GM18909 (cell line): Measurements from ENCODE around the gene PPIL6.
A peak's percentile ranks its signal among the peaks of the same experiment; 100 is the strongest.
"Not testable (repeated sequence)": the region's sequence is repeated elsewhere in the genome, so short reads cannot be mapped to it uniquely, and the experiment has no call there.

Experiments used
- ATAC-seq: cut with Tn5 transposase; IDR thresholded peaks from one replicate; pipeline ENCODE4 v1.9.1; 2021; ENCODE audit warnings: mild to moderate bottlenecking; ENCODE audit not compliant: unreplicated experiment, poor library complexity

Gene PPIL6

GRCh38 chr6:109467696-109468095 lies 27.3 kb upstream of the PPIL6 start:
- no peak for ATAC-seq

- ATAC-seq: no peak
These were observed 25.9 kb upstream of the PPIL6 start for GRCh38 chr6:109466212-109466923.

- ATAC-seq: no peak
These were observed 25.3 kb upstream of the PPIL6 start for GRCh38 chr6:109465772-109466171.

- ATAC-seq: no peak
These were observed 21.5 kb upstream of the PPIL6 start for GRCh38 chr6:109461733-109462526.

- ATAC-seq: not testable (repeated sequence)
These were observed 20.8 kb upstream of the PPIL6 start for GRCh38 chr6:109461205-109461604.

- no peak for ATAC-seq
These were observed 19.9 kb upstream of the PPIL6 start for GRCh38 chr6:109460161-109460829.

- peak; percentile 39 for ATAC-seq
These were observed 18.5 kb upstream of the PPIL6 start for GRCh38 chr6:109458774-109459531.

- no peak for ATAC-seq
These were observed 17.2 kb upstream of the PPIL6 start for GRCh38 chr6:109457562-109457996.

GRCh38 chr6:109456710-109457561 lies 16.5 kb upstream of the PPIL6 start:
- ATAC-seq: no peak

GRCh38 chr6:109456111-109456583 lies 15.7 kb upstream of the PPIL6 start:
- ATAC-seq: no peak

- peak; percentile 62 for ATAC-seq
These were observed 15.1 kb upstream of the PPIL6 start, which contains the start of gene MICAL1 for GRCh38 chr6:109455437-109456110. Gene MICAL1 (minus strand): TSS chr6:109455772. CDS start chr6:109454196, 1,576 bp downstream.

GRCh38 chr6:109454496-109455436 lies 14.3 kb upstream of the PPIL6 start:
- peak; percentile 29 for ATAC-seq

GRCh38 chr6:109453594-109454495 lies 13.4 kb upstream of the PPIL6 start:
- no peak for ATAC-seq

- ATAC-seq: no peak
These were observed 12.7 kb upstream of the PPIL6 start for GRCh38 chr6:109453156-109453555.

GRCh38 chr6:109452181-109452580 lies 11.8 kb upstream of the PPIL6 start:
- ATAC-seq: no peak

GRCh38 chr6:109451376-109451775 lies 10.9 kb upstream of the PPIL6 start:
- ATAC-seq: no peak

GRCh38 chr6:109450801-109451200 lies 10.4 kb upstream of the PPIL6 start:
- ATAC-seq: no peak
